ENCODE data around the gene DNAJC8. TPM values are rescaled to one million over a fixed set of nuclear protein-coding genes. Genes with fewer than 3 reads are reported as not detected.

The DNAJC8 gene
- total and polyA plus RNA-seq, 2 of the 4 experiments (the other 2 are of a cell fraction) = 53.6 to 81.0 TPM

DNA sequence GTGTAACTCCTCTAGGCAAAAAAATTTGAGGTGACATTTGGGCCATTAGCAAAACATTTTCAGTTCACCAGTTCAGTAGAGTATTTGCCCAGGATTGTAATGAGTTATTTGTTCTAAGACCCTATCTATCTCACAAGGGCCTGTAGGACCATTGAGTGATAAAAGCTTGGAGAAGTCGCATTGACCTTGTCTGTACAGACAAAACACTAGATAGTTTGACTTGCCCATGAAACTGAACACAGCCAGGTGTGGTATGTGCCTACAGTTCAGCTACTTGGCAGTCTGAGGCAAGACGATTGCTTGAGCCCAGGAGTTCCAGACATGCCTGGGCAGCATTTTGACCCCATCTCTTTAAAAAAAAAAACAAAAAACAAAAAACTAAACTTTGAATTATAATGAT, 6.2 kb upstream of the DNAJC8 start:
- Histone ChIP-seq H3K79me1 (ENCODE audit: low read depth in 1 of 2, low read length in 2 of 2) (peaks cover 16 to 25% of the 10 kb centered on the region in 2 experiments), H3K14ac (replicated peaks; ENCODE audit: low read depth, low read length) (no peak overlapping the region), H3K27me3 (ENCODE audit: control insufficient read depth, insufficient read depth, low read length) (no peaks in the 10 kb centered on the region), H3K4ac (ENCODE audit: low read depth, low read length) (no peak overlapping the region), H2BK20ac (ENCODE audit: low read depth, low read length) (no peak overlapping the region), H3K4me2 (ENCODE audit: low read depth, low read length) (no peak overlapping the region), H2AFZ (replicated peaks; ENCODE audit: low read length, poor library complexity) (no peak overlapping the region), H4K91ac (ENCODE audit: insufficient read depth, low read depth, low read length) (no peak overlapping the region), H3K9ac (ENCODE audit: low read depth, low read length) (no peak overlapping the region), H3K9me3 (ENCODE audit: control insufficient read depth, insufficient read depth, low read length) (no peaks in the 10 kb centered on the region), H4K8ac (ENCODE audit: low read depth in 2 of 2, low read length in 2 of 2) (0 out of 4 replicates have a peak overlapping the region, but pooled peaks of 1 of the 2 experiments have one; percentile 3), H2BK120ac (ENCODE audit: low read depth, low read length) (no peak overlapping the region), H2BK15ac (ENCODE audit: low read depth, low read length) (no peak overlapping the region), H3K4me3 (ENCODE audit: insufficient read depth, low read depth, low read length) (no peak overlapping the region), H4K5ac (ENCODE audit: low read depth, low read length) (no peak overlapping the region), H3K56ac (ENCODE audit: extremely low read depth, insufficient read depth, low read length) (no peak overlapping the region), H4K20me1 (ENCODE audit: insufficient read depth, low read length) (0 out of 2 replicates have a peak, but pooled peaks cover 3% of the 10 kb centered on the region), H3K4me1 (ENCODE audit: control insufficient read depth, insufficient read depth, low read length) (peaks cover 2% of the 10 kb centered on the region), H3K18ac (ENCODE audit: low read depth, low read length) (no peak overlapping the region), H2BK5ac (ENCODE audit: low read depth, low read length, poor library complexity, severe bottlenecking) (peak overlapping the region; percentile 5), H3K36me3 (ENCODE audit: control insufficient read depth, insufficient read depth, low read length) (peaks cover 2% of the 10 kb centered on the region), H3K9me1 (ENCODE audit: insufficient read depth, low read length) (peaks cover 13% of the 10 kb centered on the region; the same call in 1 of the 2 replicates), H3K23ac (ENCODE audit: low read depth, low read length) (no peak overlapping the region), H2AK5ac (ENCODE audit: low read depth, low read length) (no peak overlapping the region), H2AK9ac (replicated peaks; ENCODE audit: low read depth, low read length, poor library complexity) (no peak overlapping the region), H3K27ac (ENCODE audit: insufficient read depth, low read length) (no peak overlapping the region)
- TF ChIP-seq RCOR1 (IDR thresholded peaks at IDR 0.05; ENCODE audit: insufficient replicate concordance, low read length) = no peak
- TF ChIP-seq MAFK (IDR thresholded peaks at IDR 0.05; ENCODE audit: low read depth, low read length) = no peak
- TF ChIP-seq CHD1 (IDR thresholded peaks at IDR 0.05; ENCODE audit: low read depth, low read length) = no peak
- TF ChIP-seq BHLHE40 (IDR thresholded peaks at IDR 0.05; ENCODE audit: low read depth, low read length) = no peak
- TF ChIP-seq, protein P1, sequence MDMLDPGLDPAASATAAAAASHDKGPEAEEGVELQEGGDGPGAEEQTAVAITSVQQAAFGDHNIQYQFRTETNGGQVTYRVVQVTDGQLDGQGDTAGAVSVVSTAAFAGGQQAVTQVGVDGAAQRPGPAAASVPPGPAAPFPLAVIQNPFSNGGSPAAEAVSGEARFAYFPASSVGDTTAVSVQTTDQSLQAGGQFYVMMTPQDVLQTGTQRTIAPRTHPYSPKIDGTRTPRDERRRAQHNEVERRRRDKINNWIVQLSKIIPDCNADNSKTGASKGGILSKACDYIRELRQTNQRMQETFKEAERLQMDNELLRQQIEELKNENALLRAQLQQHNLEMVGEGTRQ (IDR thresholded peaks at IDR 0.05; ENCODE audit: low read depth, low read length) = no peak
- no peak for TF ChIP-seq MXI1 (IDR thresholded peaks at IDR 0.05; ENCODE audit: borderline replicate concordance, low read depth, low read length)
- TF ChIP-seq NFE2L2 (IDR thresholded peaks at IDR 0.05; ENCODE audit: low read depth, low read length) = no peak
- intact Hi-C loops (cut with micrococcal nuclease) (no loop called here), dilution Hi-C loops (cut with HindIII; ENCODE audit: low sequenced_read_pairs, unreplicated experiment) (no loop called here), in situ Hi-C loops (cut with MboI; ENCODE audit: low sequenced_read_pairs) (no loop called here)
- POLR2A ChIA-PET (ENCODE audit: unreplicated experiment) = interaction anchor here (0.7 kb wide), 1 partner anchor 99 kb away, joined by 17 read pairs; no protein-coding TSS in a partner anchor
- WGBS, 2 experiments (ENCODE audit: extremely low coverage in 2 of 2, insufficient read length in 1 of 2) = no CpG with 5 or more reads among the region's 2 CpGs
- no TSS peak for BruUV-seq (replicated peaks)
- ATAC-seq (ENCODE audit: low read depth) = no peak
- CTCF ChIA-PET = interaction anchor here (0.7 kb wide), 2 partner anchors 9 to 218 kb away, joined by 3 read pairs; no protein-coding TSS in a partner anchor
- no peak for DNase-seq
